GM12801 (cell line): ENCODE results near the gene GRAMD1A.

ENCODE experiments used
- CTCF ChIP-seq: IDR thresholded peaks from one replicate; pipeline ENCODE4 v1.5.1; 2011; ENCODE audit warnings: control low read depth; ENCODE audit not compliant: insufficient read length; ENCODE audit errors: extremely low read depth

The GRAMD1A gene

GRCh38 chr19:35025969-35026368 lies 25.8 kb downstream of the GRAMD1A start:
- TF ChIP-seq CTCF, result no peak

GRCh38 chr19:35026418-35026817 lies 26.3 kb downstream of the GRAMD1A start:
- TF ChIP-seq CTCF, result no peak

- no peak for TF ChIP-seq CTCF
Measured at GRCh38 chr19:35027009-35027408, 26.9 kb downstream of the GRAMD1A start.

GRCh38 chr19:35027851-35028599 lies 27.9 kb downstream of the GRAMD1A start:
- no peak for TF ChIP-seq CTCF

GRCh38 chr19:35029737-35030256 lies 29.7 kb downstream of the GRAMD1A start:
- no peak for TF ChIP-seq CTCF

GRCh38 chr19:35030257-35031071 lies 30.3 kb downstream of the GRAMD1A start, which contains the start of gene SCN1B:
Gene SCN1B (plus strand): TSS chr19:35030470. CDS start chr19:35030821, 351 bp downstream.
- no peak for TF ChIP-seq CTCF
